GM12878 (cell line): Measurements from ENCODE around the gene DEPDC1B. TPM values are rescaled to one million over a fixed set of nuclear protein-coding genes. Genes with fewer than 3 reads are reported as not detected.

ENCODE experiments used
- ATAC-seq: fragments of 200-7000 bp; cut with Tn5 transposase; 3 replicates; pipeline ENCODE4 v1.9.1; 2020; ENCODE audit warnings: mild to moderate bottlenecking, moderate library complexity
- BruUV-seq: library from RNA; stranded (reverse); fragments of 400-500 nt; replicated peaks from 2 replicates; lab custom pipeline; 2021; lab: Mats Ljungman, UMichigan
- CTCF ChIA-PET: fragments of 300-600 bp; sonication (Branson Sonifier 250); formaldehyde crosslinking; extraction: SDS; loops from one replicate; lab custom pipeline; 2021; ENCODE audit warnings: inconsistent platforms; lab: Yijun Ruan, JAX
- POLR2A ChIA-PET: fragments of 350-600 bp; formaldehyde crosslinking; extraction: SDS; loops from one replicate; lab custom pipeline; 2021; ENCODE audit warnings: inconsistent platforms; lab: Charles Lee
- RAD21 ChIA-PET: fragments of 300-600 bp; sonication (Branson Sonifier 250); formaldehyde crosslinking; loops from one replicate; lab custom pipeline; 2023; ENCODE audit warnings: antibody characterized with exemption; ENCODE audit not compliant: unreplicated experiment; lab: Charles Lee
- SMC1A ChIA-PET: fragments of 300-600 bp; sonication (Branson Sonifier 250); formaldehyde crosslinking; loops from one replicate; lab custom pipeline; 2023; ENCODE audit not compliant: unreplicated experiment, uncharacterized antibody; lab: Charles Lee
- DNase-seq: peaks from one replicate; pipeline ENCODE4 v3.0.0-alpha.2; 2011; ENCODE audit warnings: low read depth, low spot score
- FAIRE-seq: peaks from 3 replicates; lab custom pipeline; 2011; peaks lifted over from hg19 to GRCh38; lab: Jason Lieb, UNC
- H2AFZ ChIP-seq: 2 replicates; pipeline ENCODE4 v1.6.0; 2011; ENCODE audit warnings: low read depth, low read length, control low read depth; ENCODE audit not compliant: control insufficient read depth
- H3K27ac ChIP-seq: 2 replicates; pipeline ENCODE4 v1.5.1; 2011; ENCODE audit warnings: control low read depth; ENCODE audit not compliant: control insufficient read depth, insufficient read depth
- H3K27me3 ChIP-seq, 2 experiments: replicated peaks in 1 of 2; 2 replicates each; pipeline versions ENCODE4 v1.6.0 to v1.6.1; 2011; ENCODE audit warnings: low read length in 1 of 2; ENCODE audit not compliant: control insufficient read depth in 2 of 2, insufficient read depth in 2 of 2
- H3K36me3 ChIP-seq, 2 experiments: 2 replicates each; pipeline ENCODE4 v1.5.1; 2011; ENCODE audit warnings: low read length in 1 of 2; ENCODE audit not compliant: control insufficient read depth in 2 of 2, insufficient read depth in 2 of 2
- H3K4me1 ChIP-seq: 2 replicates; pipeline ENCODE4 v1.6.1; 2011; ENCODE audit warnings: mild to moderate bottlenecking, low read length, moderate library complexity, mixed read lengths; ENCODE audit not compliant: control insufficient read depth, insufficient read depth
- H3K4me2 ChIP-seq: 2 replicates; pipeline ENCODE4 v1.6.0; 2011; ENCODE audit warnings: control low read depth; ENCODE audit not compliant: control insufficient read depth, insufficient read depth
- H3K4me3 ChIP-seq: fragments of 200-600 bp; sonication (generic); 2 replicates; pipeline ENCODE4 v1.5.1; 2016
- H3K79me2 ChIP-seq: 2 replicates; pipeline ENCODE4 v1.6.0; 2011; ENCODE audit warnings: low read length; ENCODE audit not compliant: control insufficient read depth, insufficient read depth
- H3K9ac ChIP-seq: 2 replicates; pipeline ENCODE4 v1.8.0; 2011; ENCODE audit warnings: low read length, control low read depth, mixed read lengths; ENCODE audit not compliant: control insufficient read depth, insufficient read depth
- H3K9me3 ChIP-seq: replicated peaks from 3 replicates; pipeline ENCODE4 v1.5.1; 2011; ENCODE audit warnings: mild to moderate bottlenecking, low read length; ENCODE audit not compliant: control insufficient read depth, insufficient read depth
- H4K20me1 ChIP-seq: 2 replicates; pipeline ENCODE4 v1.6.0; 2011; ENCODE audit not compliant: control insufficient read depth, insufficient read depth
- MYB ChIP-seq: fragments of 150-350 bp; IDR thresholded peaks from 2 replicates; pipeline ENCODE4 v1.6.1; 2014; ENCODE audit warnings: mild to moderate bottlenecking, low read depth, low read length, borderline replicate concordance
- NFYB ChIP-seq: IDR thresholded peaks from 2 replicates; pipeline ENCODE4 v1.6.1; 2011; ENCODE audit warnings: low read depth, mild to moderate bottlenecking, low read length, improper control_type of control experiment, moderate library complexity; ENCODE audit not compliant: insufficient read depth
- SPI1 ChIP-seq: IDR thresholded peaks from 2 replicates; pipeline ENCODE4 v1.6.1; 2011; ENCODE audit warnings: low read depth, mild to moderate bottlenecking, low read length, moderate library complexity, borderline replicate concordance; ENCODE audit not compliant: insufficient read depth
- WGBS: methylation state at CpG from one replicate; pipeline ENCODE4 v1.1.6; 2016; ENCODE audit warnings: low lambda C conversion rate; ENCODE audit not compliant: insufficient replicate concordance, insufficient coverage; ENCODE audit errors: missing lambda C conversion rate; 5-methylcytosine and 5-hydroxymethylcytosine counted together
- in situ Hi-C: fragments of 300-500 bp; cut with MboI; formaldehyde crosslinking; loops from 9 replicates; pipeline ENCODE4 v1.14.3; 2018; ENCODE audit warnings: mixed read lengths
- intact Hi-C: fragments of 100-400 bp; cut with micrococcal nuclease; formaldehyde crosslinking; loops from one replicate; pipeline ENCODE4 v1.14.2; 2022; ENCODE audit not compliant: unreplicated experiment
- polyA plus RNA-seq, 11 experiments: library from polyadenylated mRNA; depleted of rRNA in 4 of 11; unstranded in 6 of 11; stranded (reverse) in 5 of 11; fragments of >200 nt; fragmentation: Nextera tagmentation in 4 of 11; fragmentation: Illumina TruSeq in 1 of 11; extraction: Ambion mirVana in 4 of 11; extraction: Trizol in 1 of 11; gene quantifications; 1 replicate in 1 of 11; 2 replicates in 10 of 11; pipeline versions ENCODE4 v1.2.1 to v1.2.3, GENCODE V29; 2011 to 2016; ENCODE audit warnings: inconsistent platforms in 2 of 11, missing spikeins in 2 of 11, low read depth in 1 of 11
- total RNA-seq, 4 experiments: library from RNA; depleted of rRNA in 3 of 4; stranded (reverse); fragments of >200 nt in 3 of 4; fragmentation: Illumina TruSeq in 1 of 4; extraction: Trizol in 1 of 4; gene quantifications; 2 replicates each; pipeline versions ENCODE4 v1.2.1 to v1.2.3, GENCODE V29; 2013 to 2021
- TF ChIP-seq, protein P1 (sequence below): IDR thresholded peaks from 2 replicates; pipeline ENCODE4 v1.6.1; 2012; ENCODE audit warnings: improper control_type of control experiment, low read depth, low read length; ENCODE audit not compliant: insufficient replicate concordance
- TF ChIP-seq, protein P2 (sequence below): fragments of 450-650 bp; IDR thresholded peaks from 2 replicates; pipeline ENCODE4 v1.6.1; 2017; ENCODE audit warnings: low read depth, mild to moderate bottlenecking, moderate library complexity

Gene DEPDC1B
- total and polyA plus RNA-seq, 10 of the 15 experiments (the other 5 are each of a cell fraction or from before 2014, with no cell fraction given): 29.7 to 56.5 (median 35.5) TPM

GRCh38 chr5:60576425-60576824 lies 123.5 kb downstream of the DEPDC1B start:
- BruUV-seq: no TSS peak
- ChIA-PET CTCF (no interaction called here), POLR2A (no interaction called here), SMC1A (no interaction called here), RAD21 (no interaction called here)
- H3K27ac ChIP-seq: no peak overlapping the region
- no peak overlapping the region for H3K4me3 ChIP-seq
- TF ChIP-seq, protein P1, sequence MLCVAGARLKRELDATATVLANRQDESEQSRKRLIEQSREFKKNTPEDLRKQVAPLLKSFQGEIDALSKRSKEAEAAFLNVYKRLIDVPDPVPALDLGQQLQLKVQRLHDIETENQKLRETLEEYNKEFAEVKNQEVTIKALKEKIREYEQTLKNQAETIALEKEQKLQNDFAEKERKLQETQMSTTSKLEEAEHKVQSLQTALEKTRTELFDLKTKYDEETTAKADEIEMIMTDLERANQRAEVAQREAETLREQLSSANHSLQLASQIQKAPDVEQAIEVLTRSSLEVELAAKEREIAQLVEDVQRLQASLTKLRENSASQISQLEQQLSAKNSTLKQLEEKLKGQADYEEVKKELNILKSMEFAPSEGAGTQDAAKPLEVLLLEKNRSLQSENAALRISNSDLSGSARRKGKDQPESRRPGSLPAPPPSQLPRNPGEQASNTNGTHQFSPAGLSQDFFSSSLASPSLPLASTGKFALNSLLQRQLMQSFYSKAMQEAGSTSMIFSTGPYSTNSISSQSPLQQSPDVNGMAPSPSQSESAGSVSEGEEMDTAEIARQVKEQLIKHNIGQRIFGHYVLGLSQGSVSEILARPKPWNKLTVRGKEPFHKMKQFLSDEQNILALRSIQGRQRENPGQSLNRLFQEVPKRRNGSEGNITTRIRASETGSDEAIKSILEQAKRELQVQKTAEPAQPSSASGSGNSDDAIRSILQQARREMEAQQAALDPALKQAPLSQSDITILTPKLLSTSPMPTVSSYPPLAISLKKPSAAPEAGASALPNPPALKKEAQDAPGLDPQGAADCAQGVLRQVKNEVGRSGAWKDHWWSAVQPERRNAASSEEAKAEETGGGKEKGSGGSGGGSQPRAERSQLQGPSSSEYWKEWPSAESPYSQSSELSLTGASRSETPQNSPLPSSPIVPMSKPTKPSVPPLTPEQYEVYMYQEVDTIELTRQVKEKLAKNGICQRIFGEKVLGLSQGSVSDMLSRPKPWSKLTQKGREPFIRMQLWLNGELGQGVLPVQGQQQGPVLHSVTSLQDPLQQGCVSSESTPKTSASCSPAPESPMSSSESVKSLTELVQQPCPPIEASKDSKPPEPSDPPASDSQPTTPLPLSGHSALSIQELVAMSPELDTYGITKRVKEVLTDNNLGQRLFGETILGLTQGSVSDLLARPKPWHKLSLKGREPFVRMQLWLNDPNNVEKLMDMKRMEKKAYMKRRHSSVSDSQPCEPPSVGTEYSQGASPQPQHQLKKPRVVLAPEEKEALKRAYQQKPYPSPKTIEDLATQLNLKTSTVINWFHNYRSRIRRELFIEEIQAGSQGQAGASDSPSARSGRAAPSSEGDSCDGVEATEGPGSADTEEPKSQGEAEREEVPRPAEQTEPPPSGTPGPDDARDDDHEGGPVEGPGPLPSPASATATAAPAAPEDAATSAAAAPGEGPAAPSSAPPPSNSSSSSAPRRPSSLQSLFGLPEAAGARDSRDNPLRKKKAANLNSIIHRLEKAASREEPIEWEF: no peak
- TF ChIP-seq NFYB (no peak), MYB (no peak), SPI1 (peak; percentile 35; the same call in 1 of the 2 replicates)
- TF ChIP-seq, protein P2, sequence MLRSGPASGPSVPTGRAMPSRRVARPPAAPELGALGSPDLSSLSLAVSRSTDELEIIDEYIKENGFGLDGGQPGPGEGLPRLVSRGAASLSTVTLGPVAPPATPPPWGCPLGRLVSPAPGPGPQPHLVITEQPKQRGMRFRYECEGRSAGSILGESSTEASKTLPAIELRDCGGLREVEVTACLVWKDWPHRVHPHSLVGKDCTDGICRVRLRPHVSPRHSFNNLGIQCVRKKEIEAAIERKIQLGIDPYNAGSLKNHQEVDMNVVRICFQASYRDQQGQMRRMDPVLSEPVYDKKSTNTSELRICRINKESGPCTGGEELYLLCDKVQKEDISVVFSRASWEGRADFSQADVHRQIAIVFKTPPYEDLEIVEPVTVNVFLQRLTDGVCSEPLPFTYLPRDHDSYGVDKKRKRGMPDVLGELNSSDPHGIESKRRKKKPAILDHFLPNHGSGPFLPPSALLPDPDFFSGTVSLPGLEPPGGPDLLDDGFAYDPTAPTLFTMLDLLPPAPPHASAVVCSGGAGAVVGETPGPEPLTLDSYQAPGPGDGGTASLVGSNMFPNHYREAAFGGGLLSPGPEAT: no peak
- H3K36me3 ChIP-seq: no peaks in the 10 kb centered on the region
- 50% methylated on average over 2 of the region's 2 CpGs for WGBS
- no peak overlapping the region for H3K9ac ChIP-seq
- ATAC-seq: no peak
- H3K79me2 ChIP-seq: no peaks in the 10 kb centered on the region
- no peak overlapping the region for H2AFZ ChIP-seq
- no peak overlapping the region for H3K4me2 ChIP-seq
- no peaks in the 10 kb centered on the region for H4K20me1 ChIP-seq
- H3K4me1 ChIP-seq: no peaks in the 10 kb centered on the region
- DNase-seq: no peak
- in situ Hi-C loops: no loop called here
- H3K27me3 ChIP-seq: no peaks in the 10 kb centered on the region
- no peaks in the 10 kb centered on the region; the same call in 1 of the 3 replicates for H3K9me3 ChIP-seq
- FAIRE-seq: no peak
- intact Hi-C loops: no loop called here
